Stimulated activated CD8-positive, alpha-beta memory T cell treated with anti-CD3 and anti-CD28 coated beads, Interleukin-12 subunit alpha, Interleukin-12 subunit beta, amount 100 ng/mL, for 1 hour (primary cell): ENCODE measurements around the gene GNPTAB.

ENCODE experiments used
- DNase-seq: peaks from one replicate; pipeline ENCODE4 v3.0.0-alpha.2; 2020; ENCODE audit warnings: low read depth

Gene GNPTAB

GRCh38 chr12:101696251-101697196, 134.2 kb downstream of the GNPTAB start:
- no peak for DNase-seq

- DNase-seq: no peak
Observed at GRCh38 chr12:101695706-101696105, 135.1 kb downstream of the GNPTAB start.
